NK-92 treated with Interleukin-12 subunit alpha and Interleukin-12 subunit beta, amount 100 ng/mL, for 24 hours (cell line): ENCODE measurements around the gene CHI3L1.
A peak's percentile ranks its signal among the peaks of the same experiment; 100 is the strongest.

Experiments used
- DNase-seq: peaks from one replicate; lab custom pipeline; 2025; lab: John Stamatoyannopoulos, UW

Gene CHI3L1

GRCh38 chr1:203206129-203206687 is 19.7 kb upstream of the CHI3L1 start:
- DNase-seq = no peak

- no peak for DNase-seq
These were observed 18.3 kb upstream of the CHI3L1 start for GRCh38 chr1:203204756-203205155.

GRCh38 chr1:203202431-203203245 is 16.1 kb upstream of the CHI3L1 start:
- peak; percentile 43 for DNase-seq

- no peak for DNase-seq
These were observed 15.2 kb upstream of the CHI3L1 start for GRCh38 chr1:203201516-203202205.

- DNase-seq = no peak
These were observed 14.4 kb upstream of the CHI3L1 start for GRCh38 chr1:203200916-203201315.

GRCh38 chr1:203199816-203200571 is 13.5 kb upstream of the CHI3L1 start:
- DNase-seq = no peak

GRCh38 chr1:203199481-203199815 is 12.9 kb upstream of the CHI3L1 start:
- DNase-seq = no peak

GRCh38 chr1:203199002-203199401 is 12.5 kb upstream of the CHI3L1 start:
- no peak for DNase-seq

GRCh38 chr1:203197625-203198024 is 11.1 kb upstream of the CHI3L1 start:
- peak; percentile 71 for DNase-seq

GRCh38 chr1:203196371-203196770 is 9.9 kb upstream of the CHI3L1 start:
- no peak for DNase-seq

GRCh38 chr1:203190949-203191348 is 4.4 kb upstream of the CHI3L1 start:
- no peak for DNase-seq

- no peak for DNase-seq
These were observed 3.4 kb upstream of the CHI3L1 start for GRCh38 chr1:203189951-203190352.

- no peak for DNase-seq
These were observed 2.3 kb upstream of the CHI3L1 start for GRCh38 chr1:203188686-203189232.

- no peak for DNase-seq
These were observed 1.3 kb upstream of the CHI3L1 start for GRCh38 chr1:203187689-203188264.

GRCh38 chr1:203187304-203187685 is 791 bp upstream of the CHI3L1 start:
- DNase-seq = no peak

GRCh38 chr1:203186091-203186445 is 436 bp downstream of the CHI3L1 start:
- no peak for DNase-seq

- no peak for DNase-seq
These were observed 919 bp downstream of the CHI3L1 start for GRCh38 chr1:203185585-203185984.

GRCh38 chr1:203185061-203185461 is 1.4 kb downstream of the CHI3L1 start:
- DNase-seq = no peak

GRCh38 chr1:203184467-203184866 is 2.0 kb downstream of the CHI3L1 start:
- DNase-seq = no peak

GRCh38 chr1:203183828-203184227 is 2.7 kb downstream of the CHI3L1 start:
- no peak for DNase-seq

GRCh38 chr1:203182387-203182953 is 4.0 kb downstream of the CHI3L1 start:
- no peak for DNase-seq
